C4-2B (cell line): ENCODE measurements around the gene ZEB2.

Source experiments
- CTCF ChIP-seq: fragments of 450-650 bp; conservative IDR thresholded peaks from 2 replicates; pipeline ENCODE4 v1.5.1; 2017; ENCODE audit warnings: mild to moderate bottlenecking
- ZFX ChIP-seq: fragments of 450-650 bp; IDR thresholded peaks from 2 replicates; pipeline ENCODE4 v1.6.1; 2017

GRCh38 chr2:144421606-144422510, 98.1 kb downstream of the ZEB2 start:
- TF ChIP-seq CTCF (no peak), ZFX (no peak)
